Adipose tissue (tissue), 3 donors: Measurements from ENCODE around the gene EPAS1. TPM values are rescaled to one million over a fixed set of nuclear protein-coding genes. Genes with fewer than 3 reads are reported as not detected.

Source experiments
- H3K27ac ChIP-seq: one replicate; pipeline ENCODE4 v1.5.1; 2013; ENCODE audit warnings: low read depth, low read length
- WGBS, 3 donors: extraction: QIAGEN DNeasy Blood & Tissue Kit; methylation state at CpG; one replicate each; pipeline ENCODE4 v1.1.7; 2013; 5-methylcytosine and 5-hydroxymethylcytosine counted together
- polyA plus RNA-seq, 3 donors: library from polyadenylated mRNA; stranded (reverse); fragments of 200-250 nt; gene quantifications; one replicate each; pipeline ENCODE4 v1.2.3, GENCODE V29; 2013
- donor health status: healthy with polysubstance abuse.
- donor health status: Bipolar disorder and iron deficiency.
- donor health status: healthy.

Gene EPAS1
- polyA plus RNA-seq, 3 donors: 48.1 to 314 (median 202) TPM

- WGBS, 3 donors: 50 to 80% (median 50%) methylated on average over 11 of the region's 11 CpGs
- no peak overlapping the region for H3K27ac ChIP-seq
Observed at GRCh38 chr2:46269544-46270273, 27.5 kb upstream of the EPAS1 start.

GRCh38 chr2:46270384-46270783 lies 26.8 kb upstream of the EPAS1 start:
- H3K27ac ChIP-seq: no peak overlapping the region
- WGBS, 3 donors: 50 to 56% (median 55%) methylated on average over 2 of the region's 2 CpGs

- WGBS, 3 donors: 54 to 86% (median 67%) methylated on average over 7 of the region's 7 CpGs
- H3K27ac ChIP-seq: peak overlapping the region; percentile 21
Observed at GRCh38 chr2:46273225-46273863, 23.9 kb upstream of the EPAS1 start.

- H3K27ac ChIP-seq: no peak overlapping the region
- WGBS, 3 donors: 58 to 74% (median 71%) methylated on average over 5 of the region's 5 CpGs
Observed at GRCh38 chr2:46273919-46274318, 23.3 kb upstream of the EPAS1 start.

- WGBS, 3 donors: 94 to 95% (median 94%) methylated on average over 4 of the region's 4 CpGs
- no peak overlapping the region for H3K27ac ChIP-seq
Observed at GRCh38 chr2:46274586-46274985, 22.6 kb upstream of the EPAS1 start.

- H3K27ac ChIP-seq: no peak overlapping the region
- 20 to 57% (median 24%) methylated on average over 20 of the region's 20 CpGs for WGBS, 3 donors
Observed at GRCh38 chr2:46275995-46276394, 21.2 kb upstream of the EPAS1 start.

- H3K27ac ChIP-seq: no peak overlapping the region
- 41 to 80% (median 51%) methylated on average over 2 of the region's 2 CpGs for WGBS, 3 donors
Observed at GRCh38 chr2:46276642-46277041, 20.6 kb upstream of the EPAS1 start.

- WGBS, 3 donors: 47 to 70% (median 57%) methylated on average over 7 of the region's 7 CpGs
- H3K27ac ChIP-seq: no peak overlapping the region
Observed at GRCh38 chr2:46277431-46278190, 19.6 kb upstream of the EPAS1 start.

GRCh38 chr2:46278952-46279351 lies 18.3 kb upstream of the EPAS1 start:
- WGBS, 3 donors: 55 to 65% (median 63%) methylated on average over 3 of the region's 3 CpGs
- H3K27ac ChIP-seq: no peak overlapping the region

GRCh38 chr2:46281939-46282338 lies 15.3 kb upstream of the EPAS1 start:
- WGBS, 3 donors: 88 to 100% (median 92%) methylated on average over 1 of the region's 1 CpG
- no peak overlapping the region for H3K27ac ChIP-seq

GRCh38 chr2:46283693-46284092 lies 13.5 kb upstream of the EPAS1 start:
- no peak overlapping the region for H3K27ac ChIP-seq
- WGBS, 3 donors: 67 to 86% (median 86%) methylated on average over 3 of the region's 3 CpGs

GRCh38 chr2:46284260-46284659 lies 12.9 kb upstream of the EPAS1 start:
- WGBS, 3 donors: 94 to 100% (median 100%) methylated on average over 1 of the region's 1 CpG
- H3K27ac ChIP-seq: no peak overlapping the region

- no peak overlapping the region for H3K27ac ChIP-seq
- 72 to 92% (median 84%) methylated on average over 5 of the region's 5 CpGs for WGBS, 3 donors
Observed at GRCh38 chr2:46284796-46285195, 12.4 kb upstream of the EPAS1 start.

- WGBS, 3 donors: 75 to 92% (median 90%) methylated on average over 3 of the region's 3 CpGs
- no peak overlapping the region for H3K27ac ChIP-seq
Observed at GRCh38 chr2:46286715-46287114, 10.5 kb upstream of the EPAS1 start.

- H3K27ac ChIP-seq: no peak overlapping the region
- WGBS, 3 donors: 60 to 89% (median 75%) methylated on average over 5 of the region's 5 CpGs
Observed at GRCh38 chr2:46290078-46290477, 7.1 kb upstream of the EPAS1 start.

GRCh38 chr2:46293466-46293865 lies 3.7 kb upstream of the EPAS1 start:
- 78 to 83% (median 81%) methylated on average over 4 of the region's 4 CpGs for WGBS, 3 donors

GRCh38 chr2:46294176-46294836 lies 2.9 kb upstream of the EPAS1 start:
- H3K27ac ChIP-seq: no peak overlapping the region
- 53 to 64% (median 60%) methylated on average over 7 of the region's 7 CpGs for WGBS, 3 donors

More at GRCh38 chr2:46293466-46293865, 3.7 kb upstream of the EPAS1 start:
- H3K27ac ChIP-seq: no peak overlapping the region

- 23 to 39% (median 36%) methylated on average over 27 to 28 of the region's 28 CpGs for WGBS, 3 donors
Observed at GRCh38 chr2:46296216-46296839, 879 bp upstream of the EPAS1 start.

More at GRCh38 chr2:46296216-46296839, 879 bp upstream of the EPAS1 start:
- no peak overlapping the region for H3K27ac ChIP-seq
